ENCODE data around the gene SLC23A2.

DNA sequence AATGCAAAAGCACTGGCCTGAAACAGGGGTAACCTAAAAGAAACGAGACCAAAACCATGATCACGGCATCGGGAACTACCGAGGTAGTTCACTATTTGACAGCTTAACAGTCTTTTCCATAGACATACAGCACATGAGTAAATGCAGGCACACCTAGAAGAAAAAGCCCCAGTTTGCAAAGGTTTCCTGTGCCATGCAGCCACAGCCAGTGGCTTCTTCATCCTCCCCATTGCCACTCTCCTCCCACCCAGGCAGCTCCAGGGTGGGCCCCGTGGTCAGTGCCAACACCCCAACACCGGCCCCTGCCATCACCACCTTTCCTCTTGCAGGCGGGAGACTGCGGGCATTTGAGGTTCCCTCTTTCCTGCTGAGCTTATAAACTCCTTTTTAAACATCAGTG is 115.4 kb downstream of the SLC23A2 start:
- TF ChIP-seq, protein P1, sequence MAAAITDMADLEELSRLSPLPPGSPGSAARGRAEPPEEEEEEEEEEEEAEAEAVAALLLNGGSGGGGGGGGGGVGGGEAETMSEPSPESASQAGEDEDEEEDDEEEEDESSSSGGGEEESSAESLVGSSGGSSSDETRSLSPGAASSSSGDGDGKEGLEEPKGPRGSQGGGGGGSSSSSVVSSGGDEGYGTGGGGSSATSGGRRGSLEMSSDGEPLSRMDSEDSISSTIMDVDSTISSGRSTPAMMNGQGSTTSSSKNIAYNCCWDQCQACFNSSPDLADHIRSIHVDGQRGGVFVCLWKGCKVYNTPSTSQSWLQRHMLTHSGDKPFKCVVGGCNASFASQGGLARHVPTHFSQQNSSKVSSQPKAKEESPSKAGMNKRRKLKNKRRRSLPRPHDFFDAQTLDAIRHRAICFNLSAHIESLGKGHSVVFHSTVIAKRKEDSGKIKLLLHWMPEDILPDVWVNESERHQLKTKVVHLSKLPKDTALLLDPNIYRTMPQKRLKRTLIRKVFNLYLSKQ (tag by site-specific recombination; IDR thresholded peaks at IDR 0.05; ENCODE audit: borderline replicate concordance), result no peak
- TF ChIP-seq ZNF623 (tag by site-specific recombination; IDR thresholded peaks at IDR 0.05) (no peak), ZNF426 (tag by site-specific recombination; IDR thresholded peaks at IDR 0.05) (no peak), ZNF561 (tag by site-specific recombination; IDR thresholded peaks at IDR 0.05; ENCODE audit: borderline replicate concordance) (no peak), ZNF624 (tag by site-specific recombination; IDR thresholded peaks at IDR 0.05) (no peak), ZNF423 (tag by site-specific recombination; IDR thresholded peaks at IDR 0.05) (no peak), ZBTB1 (tag by site-specific recombination; IDR thresholded peaks at IDR 0.05) (no peak), SP3 (tag by site-specific recombination; IDR thresholded peaks at IDR 0.05) (no peak), ZNF549 (tag by site-specific recombination; IDR thresholded peaks at IDR 0.05) (no peak)
- TF ChIP-seq, protein P2, sequence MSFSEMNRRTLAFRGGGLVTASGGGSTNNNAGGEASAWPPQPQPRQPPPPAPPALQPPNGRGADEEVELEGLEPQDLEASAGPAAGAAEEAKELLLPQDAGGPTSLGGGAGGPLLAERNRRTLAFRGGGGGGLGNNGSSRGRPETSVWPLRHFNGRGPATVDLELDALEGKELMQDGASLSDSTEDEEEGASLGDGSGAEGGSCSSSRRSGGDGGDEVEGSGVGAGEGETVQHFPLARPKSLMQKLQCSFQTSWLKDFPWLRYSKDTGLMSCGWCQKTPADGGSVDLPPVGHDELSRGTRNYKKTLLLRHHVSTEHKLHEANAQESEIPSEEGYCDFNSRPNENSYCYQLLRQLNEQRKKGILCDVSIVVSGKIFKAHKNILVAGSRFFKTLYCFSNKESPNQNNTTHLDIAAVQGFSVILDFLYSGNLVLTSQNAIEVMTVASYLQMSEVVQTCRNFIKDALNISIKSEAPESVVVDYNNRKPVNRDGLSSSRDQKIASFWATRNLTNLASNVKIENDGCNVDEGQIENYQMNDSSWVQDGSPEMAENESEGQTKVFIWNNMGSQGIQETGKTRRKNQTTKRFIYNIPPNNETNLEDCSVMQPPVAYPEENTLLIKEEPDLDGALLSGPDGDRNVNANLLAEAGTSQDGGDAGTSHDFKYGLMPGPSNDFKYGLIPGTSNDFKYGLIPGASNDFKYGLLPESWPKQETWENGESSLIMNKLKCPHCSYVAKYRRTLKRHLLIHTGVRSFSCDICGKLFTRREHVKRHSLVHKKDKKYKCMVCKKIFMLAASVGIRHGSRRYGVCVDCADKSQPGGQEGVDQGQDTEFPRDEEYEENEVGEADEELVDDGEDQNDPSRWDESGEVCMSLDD (tag by site-specific recombination; IDR thresholded peaks at IDR 0.05), result no peak
- TF ChIP-seq, protein P3, sequence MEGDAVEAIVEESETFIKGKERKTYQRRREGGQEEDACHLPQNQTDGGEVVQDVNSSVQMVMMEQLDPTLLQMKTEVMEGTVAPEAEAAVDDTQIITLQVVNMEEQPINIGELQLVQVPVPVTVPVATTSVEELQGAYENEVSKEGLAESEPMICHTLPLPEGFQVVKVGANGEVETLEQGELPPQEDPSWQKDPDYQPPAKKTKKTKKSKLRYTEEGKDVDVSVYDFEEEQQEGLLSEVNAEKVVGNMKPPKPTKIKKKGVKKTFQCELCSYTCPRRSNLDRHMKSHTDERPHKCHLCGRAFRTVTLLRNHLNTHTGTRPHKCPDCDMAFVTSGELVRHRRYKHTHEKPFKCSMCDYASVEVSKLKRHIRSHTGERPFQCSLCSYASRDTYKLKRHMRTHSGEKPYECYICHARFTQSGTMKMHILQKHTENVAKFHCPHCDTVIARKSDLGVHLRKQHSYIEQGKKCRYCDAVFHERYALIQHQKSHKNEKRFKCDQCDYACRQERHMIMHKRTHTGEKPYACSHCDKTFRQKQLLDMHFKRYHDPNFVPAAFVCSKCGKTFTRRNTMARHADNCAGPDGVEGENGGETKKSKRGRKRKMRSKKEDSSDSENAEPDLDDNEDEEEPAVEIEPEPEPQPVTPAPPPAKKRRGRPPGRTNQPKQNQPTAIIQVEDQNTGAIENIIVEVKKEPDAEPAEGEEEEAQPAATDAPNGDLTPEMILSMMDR (tag by site-specific recombination; IDR thresholded peaks at IDR 0.05), result no peak
- TF ChIP-seq, protein P4, sequence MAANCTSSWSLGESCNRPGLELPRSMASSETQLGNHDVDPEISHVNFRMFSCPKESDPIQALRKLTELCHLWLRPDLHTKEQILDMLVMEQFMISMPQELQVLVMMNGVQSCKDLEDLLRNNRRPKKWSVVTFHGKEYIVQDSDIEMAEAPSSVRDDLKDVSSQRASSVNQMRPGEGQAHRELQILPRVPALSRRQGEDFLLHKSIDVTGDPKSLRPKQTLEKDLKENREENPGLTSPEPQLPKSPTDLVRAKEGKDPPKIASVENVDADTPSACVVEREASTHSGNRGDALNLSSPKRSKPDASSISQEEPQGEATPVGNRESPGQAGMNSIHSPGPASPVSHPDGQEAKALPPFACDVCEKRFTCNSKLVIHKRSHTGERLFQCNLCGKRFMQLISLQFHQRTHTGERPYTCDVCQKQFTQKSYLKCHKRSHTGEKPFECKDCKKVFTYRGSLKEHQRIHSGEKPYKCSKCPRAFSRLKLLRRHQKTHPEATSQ (tag by site-specific recombination; IDR thresholded peaks at IDR 0.05), result no peak

Measured in HEK293 (cell line).